Parathyroid adenoma (tissue), 2 donors: Measurements from ENCODE around the gene MORC2.

Experiments
- H2AFZ ChIP-seq: fragments of 300-600 bp; sonication (generic); one replicate; pipeline ENCODE4 v1.7.0; 2017; ENCODE audit warnings: antibody characterized with exemption, mild to moderate bottlenecking
- H3K27ac ChIP-seq: fragments of 300-600 bp; sonication (generic); one replicate; pipeline ENCODE4 v1.7.0; 2017
- H3K27me3 ChIP-seq: fragments of 300-600 bp; sonication (generic); one replicate; pipeline ENCODE4 v1.7.0; 2017; ENCODE audit warnings: low read length; ENCODE audit not compliant: control insufficient read depth, insufficient read depth
- H3K36me3 ChIP-seq: fragments of 300-600 bp; sonication (generic); one replicate; pipeline ENCODE4 v1.7.0; 2017; ENCODE audit warnings: low read length; ENCODE audit not compliant: control insufficient read depth, insufficient read depth
- H3K4me1 ChIP-seq: fragments of 300-600 bp; sonication (generic); one replicate; pipeline ENCODE4 v1.7.0; 2017; ENCODE audit warnings: control low read depth
- H3K4me2 ChIP-seq: fragments of 300-600 bp; sonication (generic); one replicate; pipeline ENCODE4 v1.7.0; 2017; ENCODE audit warnings: low read length
- H3K4me3 ChIP-seq: fragments of 300-600 bp; sonication (generic); one replicate; pipeline ENCODE4 v1.7.0; 2017; ENCODE audit warnings: low read depth, low read length
- H3K79me2 ChIP-seq: fragments of 300-600 bp; sonication (generic); one replicate; pipeline ENCODE4 v1.7.0; 2017; ENCODE audit warnings: control low read depth
- H3K9ac ChIP-seq: fragments of 300-600 bp; sonication (generic); one replicate; pipeline ENCODE4 v1.7.0; 2017; ENCODE audit warnings: mild to moderate bottlenecking
- H3K9me3 ChIP-seq: fragments of 300-600 bp; sonication (generic); one replicate; pipeline ENCODE4 v1.7.0; 2017; ENCODE audit warnings: low read length; ENCODE audit not compliant: control insufficient read depth
- TF ChIP-seq, protein P1 (sequence below): fragments of 300-600 bp; sonication (generic); IDR thresholded peaks from one replicate; pipeline ENCODE4 v1.7.0; 2017; ENCODE audit warnings: antibody characterized with exemption, mild to moderate bottlenecking
- donor health status: primary hyperparathyroidism.

The MORC2 gene

DNA sequence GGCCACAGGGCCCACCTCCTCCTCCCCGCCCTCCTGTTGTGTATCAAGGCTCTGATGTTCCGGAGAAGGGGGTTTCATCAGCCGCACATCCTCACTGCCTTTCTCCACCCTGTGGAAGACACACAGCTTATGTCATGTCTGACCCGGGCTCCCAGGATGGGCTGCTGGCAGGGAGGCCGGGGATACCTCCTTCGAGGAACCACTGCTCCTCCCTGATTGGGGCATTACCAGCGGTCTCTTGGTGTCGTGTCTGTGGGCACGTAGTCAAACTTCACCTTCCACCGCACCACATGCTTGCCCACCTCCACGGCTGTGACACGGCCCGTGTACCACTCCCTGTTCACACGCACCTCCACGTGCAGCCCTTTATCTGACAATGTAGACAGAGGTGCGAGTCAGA lies 35.9 kb downstream of the MORC2 start:
- H3K4me3 ChIP-seq = no peak overlapping the region
- H3K4me1 ChIP-seq = no peaks in the 10 kb centered on the region
- no peak overlapping the region for H3K4me2 ChIP-seq
- no peak overlapping the region for H2AFZ ChIP-seq
- H3K27ac ChIP-seq = no peak overlapping the region
- no peaks in the 10 kb centered on the region for H3K79me2 ChIP-seq
- no peaks in the 10 kb centered on the region for H3K9me3 ChIP-seq
- no peaks in the 10 kb centered on the region for H3K27me3 ChIP-seq
- H3K9ac ChIP-seq = no peak overlapping the region
- H3K36me3 ChIP-seq = no peaks in the 10 kb centered on the region
- TF ChIP-seq, protein P1, sequence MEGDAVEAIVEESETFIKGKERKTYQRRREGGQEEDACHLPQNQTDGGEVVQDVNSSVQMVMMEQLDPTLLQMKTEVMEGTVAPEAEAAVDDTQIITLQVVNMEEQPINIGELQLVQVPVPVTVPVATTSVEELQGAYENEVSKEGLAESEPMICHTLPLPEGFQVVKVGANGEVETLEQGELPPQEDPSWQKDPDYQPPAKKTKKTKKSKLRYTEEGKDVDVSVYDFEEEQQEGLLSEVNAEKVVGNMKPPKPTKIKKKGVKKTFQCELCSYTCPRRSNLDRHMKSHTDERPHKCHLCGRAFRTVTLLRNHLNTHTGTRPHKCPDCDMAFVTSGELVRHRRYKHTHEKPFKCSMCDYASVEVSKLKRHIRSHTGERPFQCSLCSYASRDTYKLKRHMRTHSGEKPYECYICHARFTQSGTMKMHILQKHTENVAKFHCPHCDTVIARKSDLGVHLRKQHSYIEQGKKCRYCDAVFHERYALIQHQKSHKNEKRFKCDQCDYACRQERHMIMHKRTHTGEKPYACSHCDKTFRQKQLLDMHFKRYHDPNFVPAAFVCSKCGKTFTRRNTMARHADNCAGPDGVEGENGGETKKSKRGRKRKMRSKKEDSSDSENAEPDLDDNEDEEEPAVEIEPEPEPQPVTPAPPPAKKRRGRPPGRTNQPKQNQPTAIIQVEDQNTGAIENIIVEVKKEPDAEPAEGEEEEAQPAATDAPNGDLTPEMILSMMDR = no peak

DNA sequence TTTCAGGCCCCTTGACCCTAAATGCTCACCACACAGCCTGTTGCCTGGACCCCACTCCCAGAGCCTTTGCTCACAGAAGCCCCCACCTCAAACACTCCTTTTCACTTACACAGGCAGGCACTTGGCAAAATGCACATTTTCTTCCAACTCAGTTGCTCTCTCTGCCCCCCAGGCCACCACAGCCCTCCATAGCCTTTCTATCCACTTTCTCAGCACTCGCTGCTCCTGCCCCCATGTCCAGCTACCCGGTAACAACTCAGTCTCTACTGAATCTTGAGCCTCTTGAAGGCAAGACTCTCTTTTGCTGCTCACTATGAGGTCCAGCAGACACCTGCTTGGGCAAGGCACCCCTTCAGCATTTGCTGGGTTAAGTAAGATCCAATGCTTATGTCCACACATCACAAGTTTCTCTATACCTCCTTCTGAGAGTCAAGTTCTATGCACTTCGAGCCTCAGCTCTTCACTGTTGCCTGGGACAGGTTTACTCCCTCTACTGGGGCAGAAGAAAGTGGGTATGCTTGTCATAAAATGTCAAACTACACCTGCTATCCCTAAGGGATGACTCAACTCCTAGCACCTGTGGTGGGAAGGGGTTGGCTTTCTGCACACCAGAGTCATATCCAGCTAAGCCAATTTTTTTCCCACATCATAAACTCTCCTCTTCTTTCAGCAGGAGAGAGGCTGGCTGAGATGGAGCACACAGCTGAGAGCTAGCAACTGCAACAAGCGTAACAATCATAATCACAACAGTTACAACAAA lies 36.9 kb downstream of the MORC2 start:
- Histone ChIP-seq H3K27me3 (no peaks in the 10 kb centered on the region), H3K27ac (no peak overlapping the region), H3K79me2 (no peaks in the 10 kb centered on the region), H3K4me2 (no peak overlapping the region), H3K4me1 (no peaks in the 10 kb centered on the region), H3K36me3 (no peaks in the 10 kb centered on the region), H3K4me3 (no peak overlapping the region), H2AFZ (no peak overlapping the region), H3K9ac (no peak overlapping the region), H3K9me3 (no peaks in the 10 kb centered on the region)
- TF ChIP-seq, protein P1 = no peak

DNA sequence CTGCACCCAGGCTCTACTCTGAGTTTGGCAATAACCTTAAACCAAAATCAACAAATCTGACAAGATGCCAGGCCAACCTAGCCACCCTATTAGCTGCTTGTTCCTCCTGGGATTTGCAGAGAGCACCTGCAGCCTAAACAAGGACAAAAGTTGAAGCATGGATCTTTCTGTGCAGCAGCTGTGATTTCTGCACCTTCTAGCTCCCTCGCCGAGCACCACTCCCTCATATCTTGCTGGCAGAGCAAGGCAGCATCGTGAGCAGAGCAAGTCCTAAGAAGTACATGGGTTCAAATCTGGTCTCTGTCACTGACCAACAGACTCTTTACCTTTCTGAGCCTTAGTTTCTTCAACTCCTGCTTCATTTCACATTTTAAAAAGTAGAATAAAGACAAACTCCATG lies 38.3 kb downstream of the MORC2 start:
- H3K27me3 ChIP-seq = no peaks in the 10 kb centered on the region
- H3K9ac ChIP-seq = no peak overlapping the region
- TF ChIP-seq, protein P1 = no peak
- H3K4me3 ChIP-seq = no peak overlapping the region
- H3K9me3 ChIP-seq = no peaks in the 10 kb centered on the region
- H2AFZ ChIP-seq = no peak overlapping the region
- no peak overlapping the region for H3K27ac ChIP-seq
- no peak overlapping the region for H3K4me2 ChIP-seq
- H3K36me3 ChIP-seq = no peaks in the 10 kb centered on the region
- no peaks in the 10 kb centered on the region for H3K79me2 ChIP-seq
- H3K4me1 ChIP-seq = no peaks in the 10 kb centered on the region

DNA sequence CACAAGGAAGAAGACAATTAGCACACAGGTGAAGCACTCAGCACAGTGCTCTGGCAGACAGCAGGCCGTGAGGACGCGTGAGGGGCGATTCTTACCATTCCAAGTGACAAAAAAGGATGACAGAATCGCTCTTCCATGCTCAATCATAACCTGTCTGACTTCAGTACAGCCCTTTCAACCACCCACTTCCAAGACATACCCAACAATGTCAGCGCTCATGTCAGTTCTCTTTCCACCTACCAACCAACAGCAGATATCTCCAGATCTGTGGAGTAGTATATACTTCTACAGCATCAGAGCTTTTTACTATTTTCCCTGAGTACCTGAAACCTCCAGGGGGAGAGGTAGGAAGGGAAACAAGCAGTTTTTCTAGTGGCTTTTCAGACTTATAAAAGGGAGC lies 40.2 kb downstream of the MORC2 start:
- Histone ChIP-seq H3K9me3 (no peaks in the 10 kb centered on the region), H2AFZ (no peak overlapping the region), H3K27ac (no peak overlapping the region), H3K79me2 (no peaks in the 10 kb centered on the region), H3K4me3 (no peak overlapping the region), H3K27me3 (no peaks in the 10 kb centered on the region), H3K9ac (no peak overlapping the region), H3K36me3 (no peaks in the 10 kb centered on the region), H3K4me1 (no peaks in the 10 kb centered on the region), H3K4me2 (no peak overlapping the region)
- TF ChIP-seq, protein P1 = no peak

DNA sequence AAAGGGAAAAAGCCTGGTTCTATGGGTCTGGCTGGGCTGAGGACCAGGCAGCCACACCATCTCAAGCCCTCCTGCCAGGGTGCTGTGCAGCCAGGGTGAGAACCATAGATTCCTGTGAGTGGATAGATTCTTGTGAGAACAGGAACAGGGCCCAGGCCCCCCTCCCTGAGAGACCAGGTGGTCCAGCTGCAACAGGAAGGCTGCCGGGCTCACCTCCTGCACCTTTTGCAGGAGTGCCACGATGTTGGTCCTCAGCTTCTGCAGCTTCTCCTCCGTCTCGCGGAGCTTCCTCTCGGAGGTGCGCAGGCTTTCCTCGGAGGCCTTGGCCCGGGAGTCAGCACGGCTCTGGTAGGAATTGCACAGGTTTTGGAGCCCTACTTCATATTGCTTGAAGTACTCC lies 40.8 kb downstream of the MORC2 start:
- Histone ChIP-seq H3K79me2 (no peaks in the 10 kb centered on the region), H3K4me3 (no peak overlapping the region), H2AFZ (no peak overlapping the region), H3K4me1 (no peaks in the 10 kb centered on the region), H3K27ac (no peak overlapping the region), H3K9ac (no peak overlapping the region), H3K27me3 (no peaks in the 10 kb centered on the region), H3K36me3 (no peaks in the 10 kb centered on the region), H3K9me3 (no peaks in the 10 kb centered on the region), H3K4me2 (no peak overlapping the region)
- TF ChIP-seq, protein P1 = no peak
